ENCODE results near the gene DPP4. TPM values are rescaled to one million over a fixed set of nuclear protein-coding genes. Genes with fewer than 3 reads are reported as not detected.

Gene DPP4
- total RNA-seq, 1 experiment from 2014 or later, result 27.6 TPM

GRCh38 chr2:162107361-162107901 lies 33.4 kb upstream of the DPP4 start:
- Mint-ChIP-seq H3K4me1 (ENCODE audit: low read depth, unreplicated experiment) (peaks cover 7% of the 10 kb centered on the region), H3K27ac (ENCODE audit: unreplicated experiment) (no peak overlapping the region), H3K27me3 (ENCODE audit: unreplicated experiment) (no peaks in the 10 kb centered on the region), H3K9me3 (ENCODE audit: low read depth, unreplicated experiment) (peaks cover 3% of the 10 kb centered on the region), H3K36me3 (ENCODE audit: insufficient read depth, unreplicated experiment) (no peaks in the 10 kb centered on the region), H3K4me3 (ENCODE audit: low read depth, unreplicated experiment) (no peak overlapping the region)
- no TSS peak for BruUV-seq (replicated peaks)
- TF ChIP-seq, protein P1, sequence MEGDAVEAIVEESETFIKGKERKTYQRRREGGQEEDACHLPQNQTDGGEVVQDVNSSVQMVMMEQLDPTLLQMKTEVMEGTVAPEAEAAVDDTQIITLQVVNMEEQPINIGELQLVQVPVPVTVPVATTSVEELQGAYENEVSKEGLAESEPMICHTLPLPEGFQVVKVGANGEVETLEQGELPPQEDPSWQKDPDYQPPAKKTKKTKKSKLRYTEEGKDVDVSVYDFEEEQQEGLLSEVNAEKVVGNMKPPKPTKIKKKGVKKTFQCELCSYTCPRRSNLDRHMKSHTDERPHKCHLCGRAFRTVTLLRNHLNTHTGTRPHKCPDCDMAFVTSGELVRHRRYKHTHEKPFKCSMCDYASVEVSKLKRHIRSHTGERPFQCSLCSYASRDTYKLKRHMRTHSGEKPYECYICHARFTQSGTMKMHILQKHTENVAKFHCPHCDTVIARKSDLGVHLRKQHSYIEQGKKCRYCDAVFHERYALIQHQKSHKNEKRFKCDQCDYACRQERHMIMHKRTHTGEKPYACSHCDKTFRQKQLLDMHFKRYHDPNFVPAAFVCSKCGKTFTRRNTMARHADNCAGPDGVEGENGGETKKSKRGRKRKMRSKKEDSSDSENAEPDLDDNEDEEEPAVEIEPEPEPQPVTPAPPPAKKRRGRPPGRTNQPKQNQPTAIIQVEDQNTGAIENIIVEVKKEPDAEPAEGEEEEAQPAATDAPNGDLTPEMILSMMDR (IDR thresholded peaks at IDR 0.05; ENCODE audit: unreplicated experiment), result no peak
- DNase-seq, result no peak
- CTCF ChIA-PET, result no interaction called here
- intact Hi-C loops (cut with micrococcal nuclease; ENCODE audit: unreplicated experiment), result no loop called here

GRCh38 chr2:162106746-162107145 lies 32.7 kb upstream of the DPP4 start:
- H3K4me3 Mint-ChIP-seq (ENCODE audit: low read depth, unreplicated experiment), result no peak overlapping the region
- intact Hi-C loops (cut with micrococcal nuclease; ENCODE audit: unreplicated experiment), result no loop called here

GRCh38 chr2:162106146-162106551 lies 32.1 kb upstream of the DPP4 start:
- H3K27ac Mint-ChIP-seq (ENCODE audit: unreplicated experiment), result no peak overlapping the region
- no peak overlapping the region for H3K4me3 Mint-ChIP-seq (ENCODE audit: low read depth, unreplicated experiment)
- no TSS peak for BruUV-seq (replicated peaks)
- H3K9me3 Mint-ChIP-seq (ENCODE audit: low read depth, unreplicated experiment), result peaks cover 3% of the 10 kb centered on the region
- no peak for DNase-seq
- TF ChIP-seq, protein P1 (IDR thresholded peaks at IDR 0.05; ENCODE audit: unreplicated experiment), result no peak
- H3K36me3 Mint-ChIP-seq (ENCODE audit: insufficient read depth, unreplicated experiment), result no peaks in the 10 kb centered on the region
- CTCF ChIA-PET, result interaction anchor here (0.7 kb wide), 1 partner anchor 388 kb away, joined by 3 read pairs; no protein-coding TSS in a partner anchor
- H3K27me3 Mint-ChIP-seq (ENCODE audit: unreplicated experiment), result no peaks in the 10 kb centered on the region
- intact Hi-C loops (cut with micrococcal nuclease; ENCODE audit: unreplicated experiment), result no loop called here
- peaks cover 7% of the 10 kb centered on the region for H3K4me1 Mint-ChIP-seq (ENCODE audit: low read depth, unreplicated experiment)

More at GRCh38 chr2:162106746-162107145, 32.7 kb upstream of the DPP4 start:
- TF ChIP-seq, protein P1 (IDR thresholded peaks at IDR 0.05; ENCODE audit: unreplicated experiment), result no peak
- BruUV-seq (replicated peaks), result no TSS peak
- H3K4me1 Mint-ChIP-seq (ENCODE audit: low read depth, unreplicated experiment), result peaks cover 7% of the 10 kb centered on the region
- no peak for DNase-seq
- peaks cover 3% of the 10 kb centered on the region for H3K9me3 Mint-ChIP-seq (ENCODE audit: low read depth, unreplicated experiment)
- no peaks in the 10 kb centered on the region for H3K27me3 Mint-ChIP-seq (ENCODE audit: unreplicated experiment)
- CTCF ChIA-PET, result no interaction called here
- H3K27ac Mint-ChIP-seq (ENCODE audit: unreplicated experiment), result no peak overlapping the region
- H3K36me3 Mint-ChIP-seq (ENCODE audit: insufficient read depth, unreplicated experiment), result no peaks in the 10 kb centered on the region

- BruUV-seq (replicated peaks), result no TSS peak
- peaks cover 3% of the 10 kb centered on the region for H3K9me3 Mint-ChIP-seq (ENCODE audit: low read depth, unreplicated experiment)
- DNase-seq, result no peak
- H3K4me1 Mint-ChIP-seq (ENCODE audit: low read depth, unreplicated experiment), result peaks cover 7% of the 10 kb centered on the region
- no peaks in the 10 kb centered on the region for H3K27me3 Mint-ChIP-seq (ENCODE audit: unreplicated experiment)
- TF ChIP-seq, protein P1 (IDR thresholded peaks at IDR 0.05; ENCODE audit: unreplicated experiment), result no peak
- no peaks in the 10 kb centered on the region for H3K36me3 Mint-ChIP-seq (ENCODE audit: insufficient read depth, unreplicated experiment)
- H3K27ac Mint-ChIP-seq (ENCODE audit: unreplicated experiment), result no peak overlapping the region
- intact Hi-C loops (cut with micrococcal nuclease; ENCODE audit: unreplicated experiment), result no loop called here
- H3K4me3 Mint-ChIP-seq (ENCODE audit: low read depth, unreplicated experiment), result no peak overlapping the region
- CTCF ChIA-PET, result no interaction called here
Measured at GRCh38 chr2:162103443-162104009, 29.5 kb upstream of the DPP4 start.
